ENCODE data around the gene SSX5. TPM values are rescaled to one million over a fixed set of nuclear protein-coding genes. Genes with fewer than 3 reads are reported as not detected.
"Not testable (repeated sequence)": the region's sequence is repeated elsewhere in the genome, so short reads cannot be mapped to it uniquely, and the experiment has no call there.

The SSX5 gene
- total RNA-seq, 1 donor from 2014 or later, result not detected

DNA sequence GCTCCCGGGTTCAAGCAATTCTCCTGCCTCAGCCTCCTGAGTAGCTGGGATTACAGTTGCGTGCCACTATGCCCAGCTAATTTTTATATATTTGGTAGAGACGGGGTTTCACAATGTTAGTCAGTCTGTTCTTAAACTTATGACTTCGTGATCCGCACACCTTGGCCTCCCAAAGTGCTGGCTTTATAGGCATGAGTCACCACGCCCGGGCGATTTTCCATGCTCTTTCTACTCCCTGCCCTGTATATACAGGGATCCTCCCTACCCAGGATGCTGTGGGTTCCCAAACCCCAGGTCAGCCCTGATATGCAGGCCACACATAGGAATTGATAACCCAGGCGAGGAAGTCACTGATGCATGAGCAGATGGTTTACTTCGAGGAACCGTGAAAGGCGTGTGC lies 31.4 kb downstream of the SSX5 start:
- Histone ChIP-seq H3K27ac (replicated peaks) (no peak overlapping the region), H3K4me1 (no peaks in the 10 kb centered on the region), H3K4me3 (no peak overlapping the region), H3K36me3 (no peaks in the 10 kb centered on the region), H3K27me3 (ENCODE audit: low read depth) (no peaks in the 10 kb centered on the region), H3K9me3 (replicated peaks) (no peaks in the 10 kb centered on the region)
- DNase-seq, result no peak
- TF ChIP-seq, protein P1, sequence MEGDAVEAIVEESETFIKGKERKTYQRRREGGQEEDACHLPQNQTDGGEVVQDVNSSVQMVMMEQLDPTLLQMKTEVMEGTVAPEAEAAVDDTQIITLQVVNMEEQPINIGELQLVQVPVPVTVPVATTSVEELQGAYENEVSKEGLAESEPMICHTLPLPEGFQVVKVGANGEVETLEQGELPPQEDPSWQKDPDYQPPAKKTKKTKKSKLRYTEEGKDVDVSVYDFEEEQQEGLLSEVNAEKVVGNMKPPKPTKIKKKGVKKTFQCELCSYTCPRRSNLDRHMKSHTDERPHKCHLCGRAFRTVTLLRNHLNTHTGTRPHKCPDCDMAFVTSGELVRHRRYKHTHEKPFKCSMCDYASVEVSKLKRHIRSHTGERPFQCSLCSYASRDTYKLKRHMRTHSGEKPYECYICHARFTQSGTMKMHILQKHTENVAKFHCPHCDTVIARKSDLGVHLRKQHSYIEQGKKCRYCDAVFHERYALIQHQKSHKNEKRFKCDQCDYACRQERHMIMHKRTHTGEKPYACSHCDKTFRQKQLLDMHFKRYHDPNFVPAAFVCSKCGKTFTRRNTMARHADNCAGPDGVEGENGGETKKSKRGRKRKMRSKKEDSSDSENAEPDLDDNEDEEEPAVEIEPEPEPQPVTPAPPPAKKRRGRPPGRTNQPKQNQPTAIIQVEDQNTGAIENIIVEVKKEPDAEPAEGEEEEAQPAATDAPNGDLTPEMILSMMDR (IDR thresholded peaks at IDR 0.05; ENCODE audit: borderline replicate concordance), result no peak
- intact Hi-C loops (cut with micrococcal nuclease), result no loop called here

DNA sequence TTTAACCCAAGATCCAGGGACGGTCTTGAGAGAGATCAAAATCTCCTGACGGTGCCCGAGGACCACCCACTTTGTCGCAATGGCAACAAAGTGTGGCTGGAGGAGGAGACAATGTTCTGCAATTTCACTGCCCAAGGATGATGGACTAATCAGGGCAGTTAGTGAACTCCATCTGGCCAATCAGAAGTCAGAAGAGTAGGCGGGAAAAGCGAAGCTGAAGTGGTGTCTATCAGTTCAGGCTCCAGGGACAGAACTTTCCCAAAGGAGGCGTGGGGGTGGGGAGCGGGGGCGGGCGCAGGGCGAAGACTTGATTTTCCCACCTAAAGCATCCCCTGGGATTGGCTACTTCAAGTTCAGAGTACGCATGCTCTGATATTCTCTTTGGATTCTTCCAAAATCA lies 40.6 kb downstream of the SSX5 start:
- no peaks in the 10 kb centered on the region for H3K9me3 ChIP-seq (replicated peaks)
- intact Hi-C loops (cut with micrococcal nuclease), result no loop called here

DNA sequence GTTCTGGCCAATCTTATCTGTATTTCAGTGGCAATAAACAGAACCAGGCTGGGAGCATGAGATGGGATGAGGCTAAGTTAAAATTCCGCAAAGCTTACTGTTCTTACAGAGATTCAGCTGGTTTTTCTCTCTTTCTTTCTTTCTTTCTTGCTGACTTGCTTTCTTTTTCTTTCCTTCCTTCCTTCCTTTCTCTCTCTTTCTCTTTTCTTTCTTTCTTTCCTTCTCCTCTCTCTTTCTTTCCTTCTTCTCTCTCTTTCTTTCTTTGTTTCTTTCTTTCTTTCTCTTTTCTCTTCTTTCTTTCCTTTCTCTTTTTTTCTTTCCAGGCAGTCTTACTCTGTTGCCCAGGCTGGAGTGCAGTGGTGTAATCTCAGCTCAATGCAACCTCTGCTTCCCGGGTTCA lies 41.8 kb downstream of the SSX5 start:
- no peak overlapping the region for H3K4me3 ChIP-seq
- H3K27ac ChIP-seq (replicated peaks), result no peak overlapping the region
- DNase-seq, result no peak
- no peaks in the 10 kb centered on the region for H3K4me1 ChIP-seq
- TF ChIP-seq, protein P1 (IDR thresholded peaks at IDR 0.05; ENCODE audit: borderline replicate concordance), result no peak
- no peaks in the 10 kb centered on the region for H3K27me3 ChIP-seq (ENCODE audit: low read depth)
- H3K9me3 ChIP-seq (replicated peaks), result no peaks in the 10 kb centered on the region
- intact Hi-C loops (cut with micrococcal nuclease), result no loop called here
- no peaks in the 10 kb centered on the region for H3K36me3 ChIP-seq

More for the DNA sequence above, 40.6 kb downstream of the SSX5 start:
- H3K27ac ChIP-seq (replicated peaks), result no peak overlapping the region
- H3K4me1 ChIP-seq, result no peaks in the 10 kb centered on the region
- no peak overlapping the region for H3K4me3 ChIP-seq
- no peak for DNase-seq
- H3K27me3 ChIP-seq (ENCODE audit: low read depth), result no peaks in the 10 kb centered on the region
- TF ChIP-seq, protein P1 (IDR thresholded peaks at IDR 0.05; ENCODE audit: borderline replicate concordance), result no peak
- H3K36me3 ChIP-seq, result no peaks in the 10 kb centered on the region

DNA sequence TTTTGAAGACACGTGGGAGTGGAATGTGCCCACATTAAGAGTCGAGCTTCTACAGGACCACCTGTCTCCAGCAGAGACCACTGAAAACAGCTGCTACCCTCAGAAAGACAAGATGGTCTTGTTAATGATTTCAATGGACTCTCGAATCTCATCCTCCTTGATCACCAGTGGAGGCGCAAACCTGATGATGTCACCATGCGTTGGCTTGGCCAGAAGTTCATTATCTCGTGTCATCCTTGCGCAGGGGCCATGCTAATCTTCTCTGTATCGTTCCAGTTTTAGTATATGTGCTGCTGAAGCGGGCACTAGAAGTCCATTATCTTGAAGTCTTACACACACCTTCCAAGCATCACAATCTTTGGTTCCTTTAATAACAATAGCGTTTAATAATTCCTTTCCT lies 42.8 kb downstream of the SSX5 start:
- H3K4me1 ChIP-seq, result no peaks in the 10 kb centered on the region
- intact Hi-C loops (cut with micrococcal nuclease), result no loop called here
- H3K27me3 ChIP-seq (ENCODE audit: low read depth), result no peaks in the 10 kb centered on the region

DNA sequence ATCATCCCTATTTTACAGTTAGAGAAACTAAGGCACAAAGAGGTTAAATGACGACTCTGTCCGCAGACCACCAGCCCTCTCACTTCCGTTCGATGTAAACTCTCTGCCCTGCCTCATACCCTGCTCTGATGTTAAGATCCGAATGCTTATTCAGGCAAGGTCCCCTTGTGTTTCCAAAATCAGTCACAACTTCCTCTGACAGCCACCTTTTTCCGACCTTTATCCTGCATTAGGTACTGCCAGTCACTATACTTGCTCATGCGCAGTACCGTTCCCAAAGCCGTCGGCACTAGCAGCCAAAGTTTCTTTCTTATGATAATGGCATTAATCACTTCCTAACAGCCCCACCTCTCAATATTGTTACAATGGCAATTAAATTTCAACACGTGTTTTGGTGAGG lies 53.9 kb downstream of the SSX5 start:
- H3K36me3 ChIP-seq; H3K27ac ChIP-seq (replicated peaks); H3K4me3 ChIP-seq; DNase-seq; H3K4me1 ChIP-seq; H3K9me3 ChIP-seq (replicated peaks); intact Hi-C loops (cut with micrococcal nuclease); H3K27me3 ChIP-seq (ENCODE audit: low read depth): not testable (repeated sequence)

More for the DNA sequence above, 42.8 kb downstream of the SSX5 start:
- H3K36me3 ChIP-seq, result no peaks in the 10 kb centered on the region
- no peak overlapping the region for H3K27ac ChIP-seq (replicated peaks)
- no peak overlapping the region for H3K4me3 ChIP-seq
- DNase-seq, result no peak
- TF ChIP-seq, protein P1 (IDR thresholded peaks at IDR 0.05; ENCODE audit: borderline replicate concordance), result no peak
- H3K9me3 ChIP-seq (replicated peaks), result no peaks in the 10 kb centered on the region

DNA sequence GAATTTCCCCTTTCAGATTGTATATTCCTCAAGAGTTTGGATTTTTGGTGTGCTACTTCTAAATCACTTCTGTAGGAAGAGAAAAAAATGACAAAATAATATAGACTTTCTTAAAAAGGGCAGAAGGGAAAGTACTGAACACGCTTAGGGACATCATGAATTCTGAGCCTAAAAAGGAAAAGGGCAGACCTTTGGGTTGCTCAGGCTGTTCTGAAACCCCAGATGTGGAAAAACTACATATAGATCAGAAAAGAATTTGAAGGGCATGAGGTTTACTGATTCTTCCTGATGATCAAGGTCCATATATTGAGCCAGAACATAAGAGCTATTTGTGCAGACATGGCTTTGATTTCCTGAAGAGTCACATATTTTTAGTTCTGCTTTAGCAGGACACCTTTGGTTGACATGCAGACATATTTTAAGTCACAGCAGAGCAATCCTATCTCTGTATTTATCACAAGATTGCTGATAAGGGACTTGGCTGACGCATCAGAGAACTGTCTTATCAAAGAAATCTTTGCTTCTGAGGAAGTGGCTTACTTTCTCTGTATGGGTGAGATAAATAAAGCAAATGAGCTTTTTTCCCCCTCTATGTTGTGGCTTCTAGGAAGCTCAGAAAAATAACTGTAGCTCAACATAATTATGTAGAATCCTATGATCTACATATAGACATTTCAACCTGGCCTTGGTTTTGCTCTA lies 54.6 kb downstream of the SSX5 start:
- intact Hi-C loops (cut with micrococcal nuclease); DNase-seq; H3K4me3 ChIP-seq; H3K27ac ChIP-seq (replicated peaks); H3K9me3 ChIP-seq (replicated peaks); H3K36me3 ChIP-seq; H3K27me3 ChIP-seq (ENCODE audit: low read depth); H3K4me1 ChIP-seq: not testable (repeated sequence)

DNA sequence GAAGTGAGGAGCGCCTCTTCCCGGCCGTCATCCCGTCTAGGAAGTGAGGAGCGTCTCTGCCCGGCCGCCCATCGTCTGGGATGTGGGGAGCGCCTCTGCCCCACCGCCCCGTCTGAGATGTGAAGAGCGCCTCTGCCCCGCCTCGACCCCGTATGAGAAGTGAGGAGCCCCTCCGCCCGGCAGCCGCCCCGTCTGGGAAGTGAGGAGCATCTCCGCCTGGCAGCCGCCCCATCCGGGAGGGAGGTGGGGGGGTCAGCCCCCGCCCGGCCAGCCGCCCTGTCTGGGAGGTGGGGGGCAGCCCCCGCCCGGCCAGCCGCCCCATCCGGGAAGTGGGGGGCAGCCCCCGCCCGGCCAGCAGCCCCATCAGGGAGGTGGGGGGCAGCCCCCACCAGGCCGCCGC lies 57.5 kb downstream of the SSX5 start:
- H3K27me3 ChIP-seq (ENCODE audit: low read depth); H3K4me3 ChIP-seq; H3K9me3 ChIP-seq (replicated peaks); H3K4me1 ChIP-seq; H3K27ac ChIP-seq (replicated peaks); intact Hi-C loops (cut with micrococcal nuclease); H3K36me3 ChIP-seq; DNase-seq: not testable (repeated sequence)

Other genes starting within 250 kb of the SSX5 start
- 3.2 TPM for gene ZNF182, start 192.8 kb downstream of the SSX5 start, total RNA-seq
- not detected for gene SPACA5, start 189.8 kb downstream of the SSX5 start, total RNA-seq
- gene ZNF630, start 125.2 kb downstream of the SSX5 start, total RNA-seq, result 3.2 TPM
- gene SPACA5B, start 66.2 kb downstream of the SSX5 start, total RNA-seq, result not detected
- gene SSX1, start 58.6 kb upstream of the SSX5 start, total RNA-seq, result not detected
- not detected for gene SSX3, start 159.9 kb upstream of the SSX5 start, total RNA-seq
- gene SSX4, start 186.7 kb upstream of the SSX5 start, total RNA-seq, result not detected
- not detected for gene SSX4B, start 215.2 kb upstream of the SSX5 start, total RNA-seq

Data from left ventricle myocardium inferior (tissue), 1 donor.